ENCODE measurements around the gene CDK2. TPM values are rescaled to one million over a fixed set of nuclear protein-coding genes. Genes with fewer than 3 reads are reported as not detected.

Gene CDK2
- total and polyA plus RNA-seq, 8 donors = 5.7 to 19.8 (median 9.7) TPM

- FAIRE-seq (no peak), ATAC-seq (no peak), DNase-seq (no peak)
- peaks cover 0 to 6% (median 5%) of the 10 kb centered on the region in 3 donors for H3K4me1 ChIP-seq
- WGBS, 2 donors = 96% methylated on average over 1 of the region's 1 CpG
- no peak overlapping the region for H3K27ac ChIP-seq
- TF ChIP-seq CTCF (IDR thresholded peaks at IDR 0.05) = no peak
- intact Hi-C loops (cut with DNase I) = loop anchor here in 1 of 3 donors (5.0 kb wide), 1 partner anchor 205 kb away; no protein-coding TSS in a partner anchor
- no peaks in the 10 kb centered on the region for H3K9me3 ChIP-seq
- no peak overlapping the region for H3K4me3 ChIP-seq
- no peaks in the 10 kb centered on the region for H3K36me3 ChIP-seq
- H3K27me3 ChIP-seq = no peaks in the 10 kb centered on the region
Measured at GRCh38 chr12:55942577-55943136, 24.0 kb upstream of the CDK2 start.

GRCh38 chr12:55946553-55946952 is 20.1 kb upstream of the CDK2 start:
- intact Hi-C loops (cut with DNase I) = no loop called here
- Histone ChIP-seq H3K9me3 (no peaks in the 10 kb centered on the region), H3K27ac (no peak overlapping the region), H3K27me3 (no peaks in the 10 kb centered on the region), H3K4me1 (no peaks in the 10 kb centered on the region), H3K4me3 (no peak overlapping the region), H3K36me3 (peaks cover 0 to 1% (median 0%) of the 10 kb centered on the region in 3 donors)
- TF ChIP-seq CTCF (IDR thresholded peaks at IDR 0.05) = no peak
- 75 to 82% methylated on average over 6 of the region's 6 CpGs for WGBS, 2 donors
- DNase-seq (no peak), FAIRE-seq (no peak), ATAC-seq (no peak)

- Histone ChIP-seq H3K36me3 (peaks cover 0 to 14% (median 0%) of the 10 kb centered on the region in 3 donors), H3K9me3 (no peaks in the 10 kb centered on the region), H3K27ac (no peak overlapping the region), H3K4me3 (no peak overlapping the region), H3K27me3 (no peaks in the 10 kb centered on the region), H3K4me1 (peaks cover 0 to 5% (median 0%) of the 10 kb centered on the region in 3 donors)
- DNase-seq = no peak
- no peak for ATAC-seq
- WGBS, 2 donors = 83 to 84% methylated on average over 4 of the region's 4 CpGs
- intact Hi-C loops (cut with DNase I) = no loop called here
- no peak for TF ChIP-seq CTCF (IDR thresholded peaks at IDR 0.05)
- FAIRE-seq = no peak
Measured at GRCh38 chr12:55955344-55955743, 11.3 kb upstream of the CDK2 start.

- peaks cover 0 to 5% (median 0%) of the 10 kb centered on the region in 3 donors for H3K4me1 ChIP-seq
- peaks cover 0 to 14% (median 0%) of the 10 kb centered on the region in 3 donors for H3K36me3 ChIP-seq
- H3K9me3 ChIP-seq = no peaks in the 10 kb centered on the region
- 90 to 91% methylated on average over 6 of the region's 6 CpGs for WGBS, 2 donors
- H3K27me3 ChIP-seq = no peaks in the 10 kb centered on the region
- no peak for FAIRE-seq
- intact Hi-C loops (cut with DNase I) = no loop called here
- no peak for DNase-seq
- H3K4me3 ChIP-seq = no peak overlapping the region
- H3K27ac ChIP-seq = no peak overlapping the region
- ATAC-seq = peak in 3 of 4 donors; percentile 29 to 68 (median 36)
- TF ChIP-seq CTCF (IDR thresholded peaks at IDR 0.05) = peak in 1 of 4 donors; percentile 12
Measured at GRCh38 chr12:55955800-55956508, 10.7 kb upstream of the CDK2 start.
